Activated gamma-delta T cell treated with anti-CD3 and anti-CD28 coated beads, Interleukin-2, amount 50 U/mL, for 16 hours (primary cell): ENCODE measurements around the gene FBXW9.
"Not testable (repeated sequence)": the region's sequence is repeated elsewhere in the genome, so short reads cannot be mapped to it uniquely, and the experiment has no call there.

Experiments used
- DNase-seq: peaks from one replicate; pipeline ENCODE4 v3.0.0-alpha.2; 2020; ENCODE audit warnings: low read depth

FBXW9 gene

GRCh38 chr19:12681074-12681987, 15.1 kb downstream of the FBXW9 start, which contains the start of gene DHPS:
TSS of gene DHPS (minus strand) at chr19:12681880. CDS start at chr19:12681766, 114 bp downstream.
- DNase-seq: peak; percentile 80

DNA sequence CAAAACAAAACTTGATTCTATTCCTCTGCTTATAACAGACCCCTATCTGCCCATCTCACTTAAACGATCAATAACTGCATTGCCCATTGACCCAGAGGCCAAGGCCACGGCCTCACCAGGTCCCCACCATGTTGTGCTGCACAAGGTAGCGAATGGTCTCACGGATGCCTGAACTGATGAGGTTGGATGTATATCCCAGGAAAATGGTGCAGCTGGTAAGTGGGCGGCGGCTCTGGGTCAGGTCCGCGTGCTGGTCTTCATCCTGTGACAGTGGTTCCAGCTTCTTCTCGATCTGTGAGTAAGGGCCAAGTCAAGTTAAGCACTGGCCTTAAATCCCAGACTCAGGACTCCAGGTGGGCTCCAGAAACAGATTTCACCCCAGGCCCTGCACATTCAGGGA, 16.4 kb downstream of the FBXW9 start:
- DNase-seq: no peak

DNA sequence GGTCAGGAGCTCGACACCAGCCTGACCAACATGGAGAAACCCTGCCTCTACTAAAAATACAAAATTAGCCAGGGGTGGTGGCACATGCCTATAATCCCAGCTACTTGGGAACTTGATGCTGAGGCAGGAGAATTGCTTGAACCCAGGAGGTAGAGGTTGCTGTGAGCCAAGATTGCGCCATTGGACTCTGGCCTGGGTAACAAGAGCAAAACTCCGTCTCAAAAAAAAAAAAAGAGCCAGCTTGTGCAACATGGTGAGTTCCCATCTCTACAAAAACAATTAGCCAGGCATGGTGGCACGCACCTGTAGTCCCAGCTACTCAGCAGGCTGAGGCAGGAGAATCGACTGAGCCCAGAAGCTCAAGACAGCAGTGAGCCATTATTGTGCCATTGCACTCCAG, 18.4 kb downstream of the FBXW9 start:
- DNase-seq: not testable (repeated sequence)

GRCh38 chr19:12676928-12677327, 19.5 kb downstream of the FBXW9 start:
- no peak for DNase-seq

DNA sequence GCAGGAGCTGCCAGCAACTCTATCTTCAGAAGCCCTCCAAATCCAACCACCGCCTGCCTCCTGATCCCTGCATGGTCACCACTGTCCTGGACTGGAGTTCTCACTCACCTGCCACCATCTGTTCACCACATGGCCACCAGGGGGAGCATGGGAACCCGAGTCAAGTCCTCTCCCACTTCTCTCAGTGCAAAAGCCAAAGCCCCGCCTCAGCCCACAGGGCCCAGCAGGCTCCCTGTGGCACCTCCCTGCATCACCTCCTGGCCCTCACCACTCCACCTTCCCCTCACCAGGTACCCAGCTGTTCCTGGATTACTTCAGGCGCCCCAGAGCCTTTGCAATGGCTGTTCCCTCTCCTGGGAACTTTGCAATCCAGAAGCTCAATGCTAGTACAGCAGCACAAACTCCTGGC, 20.0 kb downstream of the FBXW9 start:
- DNase-seq: peak; percentile 84

DNA sequence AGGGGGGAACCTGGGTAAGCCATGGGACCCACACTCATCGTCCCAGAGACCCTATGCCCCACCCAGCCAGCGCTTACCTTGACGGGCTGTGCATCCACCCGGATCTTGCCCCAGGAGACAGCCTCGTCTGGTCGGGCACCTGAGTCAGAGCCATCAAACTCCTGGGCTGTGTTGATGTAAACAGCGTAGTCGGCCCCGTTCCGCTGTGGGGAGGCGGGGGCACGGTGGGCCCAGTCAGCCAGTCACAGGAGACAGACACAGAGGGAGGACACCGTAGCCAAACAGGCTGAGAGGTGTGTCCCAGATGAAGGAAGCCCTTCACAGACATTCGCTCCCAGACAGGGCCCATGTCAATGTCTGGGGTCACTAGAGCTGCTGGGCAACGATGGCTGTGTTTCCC, 20.5 kb downstream of the FBXW9 start:
- no peak for DNase-seq

- no peak for DNase-seq
These were observed 21.0 kb downstream of the FBXW9 start for GRCh38 chr19:12675399-12675798.

DNA sequence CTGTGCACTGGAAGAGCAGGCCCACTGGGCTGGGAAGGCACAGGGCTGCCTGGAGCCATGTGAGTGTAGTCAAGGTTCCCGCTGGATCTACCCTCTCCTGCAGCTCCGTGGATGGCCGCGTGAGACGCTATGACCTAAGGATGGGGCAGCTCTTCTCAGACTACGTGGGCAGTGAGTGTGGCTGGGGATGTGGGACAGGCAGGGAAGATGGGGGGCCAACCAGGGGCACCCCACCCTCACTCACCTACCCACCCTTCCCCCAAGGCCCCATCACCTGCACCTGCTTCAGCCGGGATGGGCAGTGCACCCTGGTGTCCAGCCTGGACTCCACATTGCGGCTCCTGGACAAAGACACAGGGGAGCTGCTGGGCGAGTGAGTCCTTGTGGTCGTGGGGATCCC, 23.7 kb downstream of the FBXW9 start:
- no peak for DNase-seq

- no peak for DNase-seq
These were observed 26.1 kb downstream of the FBXW9 start for GRCh38 chr19:12670159-12670928.

DNA sequence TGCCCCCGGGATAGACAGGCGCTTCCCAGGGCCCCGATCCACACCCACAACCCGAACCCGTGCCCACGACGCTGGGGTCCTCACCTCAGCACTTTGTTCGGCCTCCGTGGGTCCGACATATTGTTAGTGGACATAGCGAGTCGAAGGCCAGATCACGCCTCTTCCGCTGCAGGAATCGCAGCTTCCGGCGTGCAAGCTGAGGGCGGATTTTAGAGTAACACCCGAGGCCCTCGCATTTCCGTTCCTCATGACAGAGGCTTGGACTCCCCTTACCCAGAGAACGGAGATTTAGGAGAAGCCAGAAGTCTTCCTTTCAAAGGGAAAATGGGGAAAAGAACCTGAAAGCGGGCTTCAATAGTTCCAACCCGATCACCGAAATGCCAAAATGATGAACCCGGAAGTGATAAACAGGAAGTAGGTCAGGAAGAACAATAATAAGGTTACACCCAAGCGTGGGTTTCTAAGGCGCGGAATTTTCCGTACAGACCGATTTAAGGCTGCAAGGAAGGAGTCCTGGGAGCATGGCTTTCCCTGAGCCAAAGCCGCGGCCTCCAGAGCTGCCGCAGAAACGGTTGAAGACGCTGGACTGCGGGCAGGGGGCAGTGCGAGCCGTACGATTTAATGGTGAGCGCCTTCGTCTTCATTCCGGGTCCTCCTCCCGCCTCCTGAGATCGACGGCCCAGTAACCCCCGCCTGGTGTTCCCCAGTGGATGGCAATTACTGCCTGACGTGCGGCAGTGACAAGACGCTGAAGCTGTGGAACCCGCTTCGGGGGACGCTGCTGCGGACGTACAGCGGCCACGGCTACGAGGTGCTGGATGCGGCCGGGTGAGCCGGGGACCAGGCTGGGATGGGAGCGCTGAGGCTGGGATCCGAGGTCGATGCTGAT, 26.9 kb downstream of the FBXW9 start:
- DNase-seq: peak; percentile 65

DNA sequence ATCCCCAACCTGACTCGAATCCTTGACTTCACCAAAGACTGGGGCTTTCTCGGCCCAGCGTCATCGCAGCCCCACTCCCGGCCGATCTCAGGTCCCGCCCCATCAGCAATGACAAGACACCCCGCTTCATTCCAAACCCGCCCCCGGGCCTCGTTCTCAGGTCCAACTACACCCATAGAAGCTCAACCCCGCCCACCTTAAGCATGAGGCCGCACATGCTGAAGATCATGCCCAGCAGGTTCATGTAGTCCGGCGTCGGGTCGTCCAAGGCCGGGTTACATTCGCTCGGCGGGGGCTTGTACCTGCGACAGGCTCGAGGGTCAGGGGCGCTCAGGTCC, 27.5 kb downstream of the FBXW9 start:
- peak; percentile 47 for DNase-seq

- no peak for DNase-seq
These were observed 28.1 kb downstream of the FBXW9 start for GRCh38 chr19:12668346-12668745.

DNA sequence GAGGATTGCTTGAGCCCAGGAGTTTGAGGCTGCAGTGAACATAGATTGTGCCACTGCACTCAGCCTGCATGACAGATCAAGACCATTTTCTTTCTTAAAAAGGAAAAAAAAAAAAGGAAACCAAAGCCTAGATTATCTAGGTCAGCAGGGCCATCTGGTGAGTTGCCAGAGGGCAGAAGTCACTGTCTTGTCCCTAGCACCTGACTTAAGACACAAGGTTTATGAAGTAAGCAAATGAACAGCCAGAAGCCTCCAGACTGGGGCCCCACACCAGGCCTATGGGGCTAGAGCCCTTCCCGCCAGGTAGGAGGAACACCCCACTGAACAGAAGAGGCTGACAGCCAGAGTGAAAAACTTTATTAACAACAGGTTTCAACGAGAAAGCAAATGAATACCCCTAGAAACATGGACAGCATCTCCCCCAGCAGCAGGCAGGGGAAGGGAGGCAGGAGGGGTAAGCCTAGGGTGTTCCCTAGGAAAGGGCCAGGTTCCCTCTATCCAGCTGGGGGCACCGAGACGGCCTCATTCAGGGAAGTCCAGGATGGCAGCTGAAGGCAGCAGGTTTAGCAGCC, 28.6 kb downstream of the FBXW9 start:
- no peak for DNase-seq

GRCh38 chr19:12666265-12667048, 30.0 kb downstream of the FBXW9 start, which contains the start of the genes MAN2B1 and WDR83:
TSS of gene MAN2B1 (minus strand) at chr19:12666742. CDS start at chr19:12666701, 41 bp downstream.
TSS of gene WDR83 (plus strand) at chr19:12666807. CDS start at chr19:12669791, 2,984 bp downstream.
- peak; percentile 71 for DNase-seq

DNA sequence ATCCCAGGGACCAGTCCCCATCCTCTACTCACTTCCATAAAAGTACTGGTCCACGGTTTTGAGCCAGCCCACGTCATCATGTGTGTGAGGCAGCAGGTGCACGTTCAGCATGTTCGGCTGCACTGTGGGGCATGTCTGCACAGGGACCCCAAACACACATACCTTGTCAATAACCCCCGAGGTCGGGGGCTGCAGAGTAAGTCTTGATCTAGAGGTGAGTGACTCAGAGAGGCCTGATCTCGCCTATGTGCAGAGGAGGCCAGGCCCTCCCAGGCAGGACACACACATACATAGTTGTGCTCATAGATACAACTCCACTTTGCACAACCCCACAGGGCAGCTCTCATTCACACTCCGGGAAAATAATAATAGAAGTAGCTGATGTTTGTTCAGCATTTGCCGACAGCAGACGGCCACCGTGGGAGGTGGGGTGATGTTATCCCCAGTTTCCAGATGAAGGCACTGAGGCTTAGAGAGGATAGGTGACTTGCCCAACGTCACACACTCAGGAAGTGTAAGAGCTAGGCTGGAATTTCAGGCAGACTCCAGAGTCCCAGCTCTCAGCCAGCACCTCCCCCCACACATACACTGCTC, 30.7 kb downstream of the FBXW9 start:
- DNase-seq: no peak

- DNase-seq: no peak
These were observed 31.2 kb downstream of the FBXW9 start for GRCh38 chr19:12665281-12665573.

DNA sequence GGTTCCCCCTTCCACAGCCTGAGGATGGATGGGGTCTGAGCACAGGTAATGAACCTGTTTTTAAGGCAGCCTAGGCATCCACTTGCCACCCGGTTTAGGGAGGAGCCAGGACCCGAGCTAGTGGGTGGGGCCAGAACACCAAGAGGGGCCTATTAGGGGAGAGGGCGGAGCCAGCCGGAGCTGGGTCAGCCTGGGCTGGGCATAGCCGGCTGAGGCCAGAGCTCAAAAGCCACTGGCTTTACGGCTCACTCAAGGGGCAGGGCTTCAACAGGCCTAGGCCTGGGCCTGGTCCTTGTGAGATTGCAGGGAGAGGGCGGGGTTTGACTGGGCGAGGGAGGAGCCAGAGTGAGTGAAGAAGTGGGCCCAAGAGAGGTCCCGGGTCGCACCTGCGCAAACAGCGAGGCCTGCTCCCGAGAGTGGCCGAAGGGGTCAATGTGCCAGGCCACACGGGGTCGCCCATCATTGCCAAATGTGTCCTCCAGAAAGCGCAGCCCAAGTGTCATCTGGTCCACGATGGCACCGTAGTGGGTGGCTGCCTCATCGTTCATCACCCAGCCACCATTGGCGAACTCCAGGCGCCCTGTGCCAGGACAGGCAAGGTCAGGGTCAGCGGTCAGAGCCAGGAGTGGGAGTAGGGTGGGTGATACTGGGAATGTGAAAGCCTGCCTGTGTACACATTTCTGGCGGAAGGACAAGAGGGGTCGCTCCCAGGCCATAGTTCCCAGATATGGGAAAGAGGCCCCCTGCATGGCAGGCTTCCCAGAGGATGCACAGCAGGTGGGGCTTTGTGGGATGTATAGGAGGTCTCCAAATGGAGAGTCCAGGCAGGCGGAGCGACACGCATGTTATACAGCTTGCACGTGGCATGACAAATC, 31.8 kb downstream of the FBXW9 start:
- no peak for DNase-seq

- DNase-seq: no peak
These were observed 35.5 kb downstream of the FBXW9 start for GRCh38 chr19:12660980-12661379.

DNA sequence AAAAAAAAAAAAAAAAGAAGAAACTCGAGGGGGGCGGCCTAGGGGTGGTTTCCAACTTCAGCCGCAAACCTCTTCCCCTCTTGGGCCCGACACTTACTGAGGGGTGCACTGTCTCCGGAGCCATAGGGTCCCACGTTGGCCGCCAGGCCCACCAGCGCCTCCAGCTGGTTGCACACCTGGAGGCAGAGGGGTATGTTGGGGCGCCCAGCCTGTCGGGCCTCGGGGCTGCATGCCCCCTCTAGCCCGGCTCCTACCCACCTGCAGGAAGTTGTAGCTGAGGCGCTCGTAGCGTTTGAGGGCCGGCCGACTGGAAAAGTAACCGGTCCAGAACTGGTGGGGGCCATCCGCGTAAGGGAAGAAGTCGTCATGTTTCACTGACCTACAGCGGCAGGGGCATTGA, 38.5 kb downstream of the FBXW9 start:
- DNase-seq: no peak
